HPDE6-E6E7 (cell line): ENCODE data around the gene HS3ST4.
"Not testable (repeated sequence)": the region's sequence is repeated elsewhere in the genome, so short reads cannot be mapped to it uniquely, and the experiment has no call there.

ENCODE experiments used
- DNase-seq: peaks from one replicate; pipeline ENCODE4 v3.0.0; 2011; ENCODE audit warnings: missing footprints; ENCODE audit errors: extremely low spot score

HS3ST4 gene

GRCh38 chr16:25988882-25989281, 297.1 kb downstream of the HS3ST4 start:
- no peak for DNase-seq

GRCh38 chr16:25996052-25996451, 304.3 kb downstream of the HS3ST4 start:
- no peak for DNase-seq

GRCh38 chr16:26005336-26005735, 313.6 kb downstream of the HS3ST4 start:
- DNase-seq, result no peak

GRCh38 chr16:26012376-26012775, 320.6 kb downstream of the HS3ST4 start:
- DNase-seq, result no peak

- DNase-seq, result no peak
Observed at GRCh38 chr16:26015776-26016175, 324.0 kb downstream of the HS3ST4 start.

- DNase-seq, result no peak
Observed at GRCh38 chr16:26016989-26017388, 325.2 kb downstream of the HS3ST4 start.

- no peak for DNase-seq
Observed at GRCh38 chr16:26019381-26020242, 327.9 kb downstream of the HS3ST4 start.

- no peak for DNase-seq
Observed at GRCh38 chr16:26026709-26027450, 335.1 kb downstream of the HS3ST4 start.

GRCh38 chr16:26031286-26031685, 339.5 kb downstream of the HS3ST4 start:
- no peak for DNase-seq

GRCh38 chr16:26032661-26033060, 340.9 kb downstream of the HS3ST4 start:
- not testable (repeated sequence) for DNase-seq

GRCh38 chr16:26041952-26042668, 350.4 kb downstream of the HS3ST4 start:
- DNase-seq, result no peak

GRCh38 chr16:26050472-26050871, 358.7 kb downstream of the HS3ST4 start:
- DNase-seq, result no peak

GRCh38 chr16:26051063-26051462, 359.3 kb downstream of the HS3ST4 start:
- no peak for DNase-seq

GRCh38 chr16:26053889-26054288, 362.1 kb downstream of the HS3ST4 start:
- no peak for DNase-seq

- no peak for DNase-seq
Observed at GRCh38 chr16:26058326-26058725, 366.6 kb downstream of the HS3ST4 start.

- DNase-seq, result no peak
Observed at GRCh38 chr16:26070302-26071100, 378.7 kb downstream of the HS3ST4 start.

- no peak for DNase-seq
Observed at GRCh38 chr16:26071101-26071866, 379.5 kb downstream of the HS3ST4 start.

- DNase-seq, result no peak
Observed at GRCh38 chr16:26078716-26079355, 387.1 kb downstream of the HS3ST4 start.

- no peak for DNase-seq
Observed at GRCh38 chr16:26087091-26087490, 395.3 kb downstream of the HS3ST4 start.

- DNase-seq, result no peak
Observed at GRCh38 chr16:26091511-26091910, 399.8 kb downstream of the HS3ST4 start.
